ENCODE results near the gene TMEM39B.

DNA sequence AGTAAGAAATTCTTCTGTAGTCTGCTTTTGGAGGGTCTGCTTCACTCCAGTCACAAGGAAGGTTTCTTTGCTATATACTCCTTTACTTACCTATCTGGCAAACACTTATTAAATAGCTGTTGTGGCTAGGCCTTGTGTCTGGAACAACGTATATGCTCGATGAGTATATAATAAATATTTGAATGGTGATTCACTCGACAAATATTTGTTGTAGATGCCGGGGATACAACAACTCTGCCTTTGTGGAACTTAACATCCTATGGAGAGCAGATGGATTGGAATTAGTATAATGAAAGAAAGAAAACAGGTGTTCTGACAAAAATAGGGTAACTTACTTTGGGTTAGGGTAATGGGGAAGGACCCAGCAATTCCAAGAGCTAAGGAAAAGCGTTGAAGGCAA, 66.2 kb downstream of the TMEM39B start:
- TF ChIP-seq, protein P1, sequence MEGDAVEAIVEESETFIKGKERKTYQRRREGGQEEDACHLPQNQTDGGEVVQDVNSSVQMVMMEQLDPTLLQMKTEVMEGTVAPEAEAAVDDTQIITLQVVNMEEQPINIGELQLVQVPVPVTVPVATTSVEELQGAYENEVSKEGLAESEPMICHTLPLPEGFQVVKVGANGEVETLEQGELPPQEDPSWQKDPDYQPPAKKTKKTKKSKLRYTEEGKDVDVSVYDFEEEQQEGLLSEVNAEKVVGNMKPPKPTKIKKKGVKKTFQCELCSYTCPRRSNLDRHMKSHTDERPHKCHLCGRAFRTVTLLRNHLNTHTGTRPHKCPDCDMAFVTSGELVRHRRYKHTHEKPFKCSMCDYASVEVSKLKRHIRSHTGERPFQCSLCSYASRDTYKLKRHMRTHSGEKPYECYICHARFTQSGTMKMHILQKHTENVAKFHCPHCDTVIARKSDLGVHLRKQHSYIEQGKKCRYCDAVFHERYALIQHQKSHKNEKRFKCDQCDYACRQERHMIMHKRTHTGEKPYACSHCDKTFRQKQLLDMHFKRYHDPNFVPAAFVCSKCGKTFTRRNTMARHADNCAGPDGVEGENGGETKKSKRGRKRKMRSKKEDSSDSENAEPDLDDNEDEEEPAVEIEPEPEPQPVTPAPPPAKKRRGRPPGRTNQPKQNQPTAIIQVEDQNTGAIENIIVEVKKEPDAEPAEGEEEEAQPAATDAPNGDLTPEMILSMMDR (IDR thresholded peaks at IDR 0.05) = no peak
- no peak for TF ChIP-seq POLR2AphosphoS5 (IDR thresholded peaks at IDR 0.05)
